Measurements from ENCODE around the gene PROX1.

Gene PROX1

DNA sequence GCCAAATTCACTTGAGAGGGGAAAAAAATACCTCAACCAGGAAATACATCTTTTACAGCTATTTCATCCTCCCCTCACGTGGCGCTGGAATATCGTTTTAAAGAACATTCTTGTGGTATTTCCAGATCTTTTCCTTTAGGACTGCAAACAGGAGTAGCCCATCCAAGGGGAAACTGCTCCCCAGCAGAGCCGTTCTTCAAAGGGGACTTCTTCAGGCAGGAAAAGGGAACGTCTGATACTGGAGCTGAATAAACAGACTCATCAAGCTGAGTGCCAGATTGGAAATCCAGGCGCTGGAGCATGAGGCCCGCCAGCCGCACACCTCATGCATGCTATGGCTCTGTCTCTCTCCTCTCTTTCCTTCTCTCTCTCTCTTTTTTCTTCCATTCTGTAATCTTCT, 34.0 kb upstream of the PROX1 start:
- ATAC-seq, result no peak
- TF ChIP-seq CSRNP3 (CRISPR knock-in tag; IDR thresholded peaks at IDR 0.05) (no peak), RARB (CRISPR knock-in tag; IDR thresholded peaks at IDR 0.05) (no peak), ISL1 (CRISPR knock-in tag; IDR thresholded peaks at IDR 0.05) (no peak), PPARA (CRISPR knock-in tag; IDR thresholded peaks at IDR 0.05; ENCODE audit: borderline replicate concordance) (no peak), OSR1 (CRISPR knock-in tag; IDR thresholded peaks at IDR 0.05) (no peak), ZNF70 (CRISPR knock-in tag; IDR thresholded peaks at IDR 0.05) (no peak), ZFP3 (CRISPR knock-in tag; IDR thresholded peaks at IDR 0.05) (no peak), ZNF565 (CRISPR knock-in tag; conservative IDR thresholded peaks at IDR 0.05; ENCODE audit: low read depth) (no peak), ZFP30 (CRISPR knock-in tag; IDR thresholded peaks at IDR 0.05) (no peak), ARNTL (CRISPR knock-in tag; IDR thresholded peaks at IDR 0.05; ENCODE audit: borderline replicate concordance, low read depth) (no peak), BACH2 (CRISPR knock-in tag; IDR thresholded peaks at IDR 0.05; ENCODE audit: borderline replicate concordance) (no peak), ESRRG (CRISPR knock-in tag; IDR thresholded peaks at IDR 0.05) (no peak)
- TF ChIP-seq, protein P1, sequence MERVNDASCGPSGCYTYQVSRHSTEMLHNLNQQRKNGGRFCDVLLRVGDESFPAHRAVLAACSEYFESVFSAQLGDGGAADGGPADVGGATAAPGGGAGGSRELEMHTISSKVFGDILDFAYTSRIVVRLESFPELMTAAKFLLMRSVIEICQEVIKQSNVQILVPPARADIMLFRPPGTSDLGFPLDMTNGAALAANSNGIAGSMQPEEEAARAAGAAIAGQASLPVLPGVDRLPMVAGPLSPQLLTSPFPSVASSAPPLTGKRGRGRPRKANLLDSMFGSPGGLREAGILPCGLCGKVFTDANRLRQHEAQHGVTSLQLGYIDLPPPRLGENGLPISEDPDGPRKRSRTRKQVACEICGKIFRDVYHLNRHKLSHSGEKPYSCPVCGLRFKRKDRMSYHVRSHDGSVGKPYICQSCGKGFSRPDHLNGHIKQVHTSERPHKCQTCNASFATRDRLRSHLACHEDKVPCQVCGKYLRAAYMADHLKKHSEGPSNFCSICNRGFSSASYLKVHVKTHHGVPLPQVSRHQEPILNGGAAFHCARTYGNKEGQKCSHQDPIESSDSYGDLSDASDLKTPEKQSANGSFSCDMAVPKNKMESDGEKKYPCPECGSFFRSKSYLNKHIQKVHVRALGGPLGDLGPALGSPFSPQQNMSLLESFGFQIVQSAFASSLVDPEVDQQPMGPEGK (CRISPR knock-in tag; IDR thresholded peaks at IDR 0.05; ENCODE audit: borderline replicate concordance), result no peak
- TF ChIP-seq, protein P2, sequence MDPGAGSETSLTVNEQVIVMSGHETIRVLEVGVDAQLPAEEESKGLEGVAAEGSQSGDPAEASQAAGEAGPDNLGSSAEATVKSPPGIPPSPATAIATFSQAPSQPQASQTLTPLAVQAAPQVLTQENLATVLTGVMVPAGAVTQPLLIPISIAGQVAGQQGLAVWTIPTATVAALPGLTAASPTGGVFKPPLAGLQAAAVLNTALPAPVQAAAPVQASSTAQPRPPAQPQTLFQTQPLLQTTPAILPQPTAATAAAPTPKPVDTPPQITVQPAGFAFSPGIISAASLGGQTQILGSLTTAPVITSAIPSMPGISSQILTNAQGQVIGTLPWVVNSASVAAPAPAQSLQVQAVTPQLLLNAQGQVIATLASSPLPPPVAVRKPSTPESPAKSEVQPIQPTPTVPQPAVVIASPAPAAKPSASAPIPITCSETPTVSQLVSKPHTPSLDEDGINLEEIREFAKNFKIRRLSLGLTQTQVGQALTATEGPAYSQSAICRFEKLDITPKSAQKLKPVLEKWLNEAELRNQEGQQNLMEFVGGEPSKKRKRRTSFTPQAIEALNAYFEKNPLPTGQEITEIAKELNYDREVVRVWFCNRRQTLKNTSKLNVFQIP (CRISPR knock-in tag; IDR thresholded peaks at IDR 0.05; ENCODE audit: borderline replicate concordance, low read depth), result no peak
- TF ChIP-seq, protein P3, sequence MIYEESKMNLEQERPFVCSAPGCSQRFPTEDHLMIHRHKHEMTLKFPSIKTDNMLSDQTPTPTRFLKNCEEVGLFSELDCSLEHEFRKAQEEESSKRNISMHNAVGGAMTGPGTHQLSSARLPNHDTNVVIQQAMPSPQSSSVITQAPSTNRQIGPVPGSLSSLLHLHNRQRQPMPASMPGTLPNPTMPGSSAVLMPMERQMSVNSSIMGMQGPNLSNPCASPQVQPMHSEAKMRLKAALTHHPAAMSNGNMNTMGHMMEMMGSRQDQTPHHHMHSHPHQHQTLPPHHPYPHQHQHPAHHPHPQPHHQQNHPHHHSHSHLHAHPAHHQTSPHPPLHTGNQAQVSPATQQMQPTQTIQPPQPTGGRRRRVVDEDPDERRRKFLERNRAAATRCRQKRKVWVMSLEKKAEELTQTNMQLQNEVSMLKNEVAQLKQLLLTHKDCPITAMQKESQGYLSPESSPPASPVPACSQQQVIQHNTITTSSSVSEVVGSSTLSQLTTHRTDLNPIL (CRISPR knock-in tag; IDR thresholded peaks at IDR 0.05; ENCODE audit: low read depth), result no peak
- TF ChIP-seq, protein P4, sequence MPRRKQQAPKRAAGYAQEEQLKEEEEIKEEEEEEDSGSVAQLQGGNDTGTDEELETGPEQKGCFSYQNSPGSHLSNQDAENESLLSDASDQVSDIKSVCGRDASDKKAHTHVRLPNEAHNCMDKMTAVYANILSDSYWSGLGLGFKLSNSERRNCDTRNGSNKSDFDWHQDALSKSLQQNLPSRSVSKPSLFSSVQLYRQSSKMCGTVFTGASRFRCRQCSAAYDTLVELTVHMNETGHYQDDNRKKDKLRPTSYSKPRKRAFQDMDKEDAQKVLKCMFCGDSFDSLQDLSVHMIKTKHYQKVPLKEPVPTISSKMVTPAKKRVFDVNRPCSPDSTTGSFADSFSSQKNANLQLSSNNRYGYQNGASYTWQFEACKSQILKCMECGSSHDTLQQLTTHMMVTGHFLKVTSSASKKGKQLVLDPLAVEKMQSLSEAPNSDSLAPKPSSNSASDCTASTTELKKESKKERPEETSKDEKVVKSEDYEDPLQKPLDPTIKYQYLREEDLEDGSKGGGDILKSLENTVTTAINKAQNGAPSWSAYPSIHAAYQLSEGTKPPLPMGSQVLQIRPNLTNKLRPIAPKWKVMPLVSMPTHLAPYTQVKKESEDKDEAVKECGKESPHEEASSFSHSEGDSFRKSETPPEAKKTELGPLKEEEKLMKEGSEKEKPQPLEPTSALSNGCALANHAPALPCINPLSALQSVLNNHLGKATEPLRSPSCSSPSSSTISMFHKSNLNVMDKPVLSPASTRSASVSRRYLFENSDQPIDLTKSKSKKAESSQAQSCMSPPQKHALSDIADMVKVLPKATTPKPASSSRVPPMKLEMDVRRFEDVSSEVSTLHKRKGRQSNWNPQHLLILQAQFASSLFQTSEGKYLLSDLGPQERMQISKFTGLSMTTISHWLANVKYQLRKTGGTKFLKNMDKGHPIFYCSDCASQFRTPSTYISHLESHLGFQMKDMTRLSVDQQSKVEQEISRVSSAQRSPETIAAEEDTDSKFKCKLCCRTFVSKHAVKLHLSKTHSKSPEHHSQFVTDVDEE (CRISPR knock-in tag; IDR thresholded peaks at IDR 0.05), result no peak

DNA sequence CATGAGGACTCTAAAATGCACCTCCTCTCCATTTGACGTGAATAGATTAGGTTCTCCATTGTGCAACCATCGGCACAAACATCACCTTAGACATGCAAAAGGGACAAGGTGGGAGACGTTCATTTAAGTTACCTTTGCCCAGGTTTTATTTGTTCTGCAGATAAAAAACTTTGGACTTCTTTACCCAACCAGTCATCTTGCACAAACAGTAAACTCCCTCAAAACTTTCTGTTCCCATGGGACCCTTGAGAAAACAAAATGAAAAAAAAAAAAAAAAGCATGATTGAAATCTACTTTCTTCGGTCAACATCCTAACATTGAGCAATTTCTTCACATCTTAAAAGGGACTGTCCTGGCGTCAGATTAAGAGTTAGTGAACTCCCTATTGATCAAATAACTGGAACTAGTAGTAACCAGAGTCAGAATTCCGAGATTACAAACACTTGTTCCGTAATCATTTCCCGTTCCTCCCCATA, 31.4 kb upstream of the PROX1 start:
- ATAC-seq, result no peak
- TF ChIP-seq, protein P3 (CRISPR knock-in tag; IDR thresholded peaks at IDR 0.05; ENCODE audit: low read depth), result no peak
- TF ChIP-seq ISL1 (CRISPR knock-in tag; IDR thresholded peaks at IDR 0.05) (no peak), ESRRG (CRISPR knock-in tag; IDR thresholded peaks at IDR 0.05) (no peak), OSR1 (CRISPR knock-in tag; IDR thresholded peaks at IDR 0.05) (no peak), ZFP3 (CRISPR knock-in tag; IDR thresholded peaks at IDR 0.05) (no peak), BACH2 (CRISPR knock-in tag; IDR thresholded peaks at IDR 0.05; ENCODE audit: borderline replicate concordance) (no peak), SNAI2 (CRISPR knock-in tag; IDR thresholded peaks at IDR 0.05) (no peak)

- TF ChIP-seq ZC3H10 (CRISPR knock-in tag; IDR thresholded peaks at IDR 0.05), result no peak
- TF ChIP-seq OSR1 (CRISPR knock-in tag; IDR thresholded peaks at IDR 0.05), result no peak
- TF ChIP-seq, protein P2 (CRISPR knock-in tag; IDR thresholded peaks at IDR 0.05; ENCODE audit: borderline replicate concordance, low read depth), result no peak
- no peak for TF ChIP-seq TOX (CRISPR knock-in tag; IDR thresholded peaks at IDR 0.05; ENCODE audit: borderline replicate concordance)
- no peak for TF ChIP-seq ZNF8 (CRISPR knock-in tag; IDR thresholded peaks at IDR 0.05)
- no peak for TF ChIP-seq RARB (CRISPR knock-in tag; IDR thresholded peaks at IDR 0.05)
- TF ChIP-seq ESRRG (CRISPR knock-in tag; IDR thresholded peaks at IDR 0.05), result no peak
- TF ChIP-seq SNAI2 (CRISPR knock-in tag; IDR thresholded peaks at IDR 0.05), result no peak
- no peak for TF ChIP-seq GLIS3 (CRISPR knock-in tag; IDR thresholded peaks at IDR 0.05)
- no peak for TF ChIP-seq ARNTL (CRISPR knock-in tag; IDR thresholded peaks at IDR 0.05; ENCODE audit: borderline replicate concordance, low read depth)
Observed at GRCh38 chr1:213958346-213958745, 29.4 kb upstream of the PROX1 start.

More at GRCh38 chr1:213958346-213958745, 29.4 kb upstream of the PROX1 start:
- ATAC-seq, result no peak
